ENCODE measurements around the gene TANC1. TPM values are rescaled to one million over a fixed set of nuclear protein-coding genes. Genes with fewer than 3 reads are reported as not detected.

TANC1 gene
- polyA plus RNA-seq, 1 donor from 2014 or later, result 0.37 TPM

- Histone ChIP-seq H3K27me3 (ENCODE audit: insufficient read depth, low read depth, low read length) (no peaks in the 10 kb centered on the region), H3K9me2 (ENCODE audit: insufficient read depth, low read length) (no peaks in the 10 kb centered on the region), H2AFZ (ENCODE audit: low read depth, low read length) (no peak overlapping the region), H3F3A (ENCODE audit: insufficient read depth, low read length, poor library complexity, severe bottlenecking) (no peaks in the 10 kb centered on the region), H3K4me3 (ENCODE audit: low read length) (no peak overlapping the region), H3K36me3 (ENCODE audit: insufficient read depth, low read length) (no peaks in the 10 kb centered on the region), H4K20me1 (ENCODE audit: insufficient read depth) (no peaks in the 10 kb centered on the region), H3K27ac (ENCODE audit: low read length) (no peak overlapping the region), H3K79me2 (replicated peaks; ENCODE audit: insufficient read depth, low read length) (no peaks in the 10 kb centered on the region), H3K4me2 (ENCODE audit: low read length) (no peak overlapping the region), H3K9ac (ENCODE audit: low read length) (no peak overlapping the region), H3K9me3 (ENCODE audit: low read length) (no peaks in the 10 kb centered on the region)
- TF ChIP-seq EZH2 (IDR thresholded peaks at IDR 0.05; ENCODE audit: borderline replicate concordance, insufficient read depth, low read length, poor library complexity, severe bottlenecking) (no peak), SMC3 (conservative IDR thresholded peaks at IDR 0.05; ENCODE audit: poor library complexity) (no peak), CTCF (IDR thresholded peaks at IDR 0.05; ENCODE audit: poor library complexity, severe bottlenecking) (no peak), MXI1 (conservative IDR thresholded peaks at IDR 0.05; ENCODE audit: poor library complexity, severe bottlenecking) (no peak), RAD21 (conservative IDR thresholded peaks at IDR 0.05) (no peak), EP300 (conservative IDR thresholded peaks at IDR 0.05; ENCODE audit: poor library complexity, severe bottlenecking) (no peak), REST (IDR thresholded peaks at IDR 0.05; ENCODE audit: borderline replicate concordance) (no peak), POLR2AphosphoS5 (IDR thresholded peaks at IDR 0.05) (no peak), TAF1 (IDR thresholded peaks at IDR 0.05; ENCODE audit: low read depth) (no peak)
These were observed 122.2 kb downstream of the TANC1 start for GRCh38 chr2:159090514-159091201.

- Histone ChIP-seq H3K36me3 (ENCODE audit: insufficient read depth, low read length) (no peaks in the 10 kb centered on the region), H3K4me3 (ENCODE audit: low read length) (no peak overlapping the region), H3K27ac (ENCODE audit: low read length) (no peak overlapping the region), H3K9ac (ENCODE audit: low read length) (no peak overlapping the region), H4K20me1 (ENCODE audit: insufficient read depth) (no peaks in the 10 kb centered on the region), H3K9me2 (ENCODE audit: insufficient read depth, low read length) (no peaks in the 10 kb centered on the region), H3K27me3 (ENCODE audit: insufficient read depth, low read depth, low read length) (no peaks in the 10 kb centered on the region), H3K79me2 (replicated peaks; ENCODE audit: insufficient read depth, low read length) (no peaks in the 10 kb centered on the region), H2AFZ (ENCODE audit: low read depth, low read length) (no peak overlapping the region), H3F3A (ENCODE audit: insufficient read depth, low read length, poor library complexity, severe bottlenecking) (no peaks in the 10 kb centered on the region), H3K4me2 (ENCODE audit: low read length) (no peak overlapping the region), H3K9me3 (ENCODE audit: low read length) (no peaks in the 10 kb centered on the region)
- TF ChIP-seq EZH2 (IDR thresholded peaks at IDR 0.05; ENCODE audit: borderline replicate concordance, insufficient read depth, low read length, poor library complexity, severe bottlenecking) (no peak), SMC3 (conservative IDR thresholded peaks at IDR 0.05; ENCODE audit: poor library complexity) (no peak), EP300 (conservative IDR thresholded peaks at IDR 0.05; ENCODE audit: poor library complexity, severe bottlenecking) (no peak), TAF1 (IDR thresholded peaks at IDR 0.05; ENCODE audit: low read depth) (no peak), CTCF (IDR thresholded peaks at IDR 0.05; ENCODE audit: poor library complexity, severe bottlenecking) (no peak), REST (IDR thresholded peaks at IDR 0.05; ENCODE audit: borderline replicate concordance) (no peak), POLR2AphosphoS5 (IDR thresholded peaks at IDR 0.05) (no peak), RAD21 (conservative IDR thresholded peaks at IDR 0.05) (no peak), MXI1 (conservative IDR thresholded peaks at IDR 0.05; ENCODE audit: poor library complexity, severe bottlenecking) (no peak)
These were observed 122.9 kb downstream of the TANC1 start for GRCh38 chr2:159091381-159091780.

Measured in neural cell (in vitro differentiated cells).